Kidney tubule cell (primary cell): ENCODE data around the gene DNASE1L3.
"Not testable (repeated sequence)": the region's sequence is repeated elsewhere in the genome, so short reads cannot be mapped to it uniquely, and the experiment has no call there.

Source experiments
- DNase-seq: peaks from one replicate; pipeline ENCODE4 v3.0.0-alpha.2; 2018; ENCODE audit warnings: low spot score

DNASE1L3 gene

GRCh38 chr3:58210761-58211460, at the start of gene DNASE1L3:
DNASE1L3 (minus strand) TSS chr3:58210972; CDS start chr3:58210906, 66 bp downstream.
- DNase-seq = no peak

- peak; percentile 91 for DNase-seq
Observed at GRCh38 chr3:58260261-58260731, 49.5 kb upstream of the DNASE1L3 start.

GRCh38 chr3:58258392-58259055, 47.8 kb upstream of the DNASE1L3 start:
- DNase-seq = no peak

GRCh38 chr3:58256511-58256910, 45.7 kb upstream of the DNASE1L3 start:
- no peak for DNase-seq

- DNase-seq = no peak
Observed at GRCh38 chr3:58256061-58256460, 45.3 kb upstream of the DNASE1L3 start.

- DNase-seq = no peak
Observed at GRCh38 chr3:58254144-58254543, 43.4 kb upstream of the DNASE1L3 start.

- DNase-seq = no peak
Observed at GRCh38 chr3:58251631-58252035, 40.9 kb upstream of the DNASE1L3 start.

GRCh38 chr3:58250093-58250707, 39.4 kb upstream of the DNASE1L3 start:
- DNase-seq = no peak

GRCh38 chr3:58249358-58250092, 38.8 kb upstream of the DNASE1L3 start:
- DNase-seq = no peak

- no peak for DNase-seq
Observed at GRCh38 chr3:58246148-58247047, 35.6 kb upstream of the DNASE1L3 start.

GRCh38 chr3:58243976-58244585, 33.3 kb upstream of the DNASE1L3 start:
- DNase-seq = no peak

GRCh38 chr3:58242860-58243259, 32.1 kb upstream of the DNASE1L3 start:
- DNase-seq = not testable (repeated sequence)

- DNase-seq = no peak
Observed at GRCh38 chr3:58242340-58242739, 31.6 kb upstream of the DNASE1L3 start.

GRCh38 chr3:58241306-58242044, 30.7 kb upstream of the DNASE1L3 start:
- peak; percentile 61 for DNase-seq

- DNase-seq = no peak
Observed at GRCh38 chr3:58238830-58239229, 28.1 kb upstream of the DNASE1L3 start.

- peak; percentile 30 for DNase-seq
Observed at GRCh38 chr3:58237941-58238681, 27.3 kb upstream of the DNASE1L3 start.

GRCh38 chr3:58237238-58237940, 26.6 kb upstream of the DNASE1L3 start, which contains the start of gene ABHD6:
ABHD6 (plus strand) TSS chr3:58237792; CDS start chr3:58256587, 18,795 bp downstream.
- DNase-seq = peak; percentile 74

GRCh38 chr3:58236527-58237237, 25.9 kb upstream of the DNASE1L3 start:
- DNase-seq = no peak
